ENCODE data around the gene PBX1.
A peak's percentile ranks its signal among the peaks of the same experiment; 100 is the strongest.
"Not testable (repeated sequence)": the region's sequence is repeated elsewhere in the genome, so short reads cannot be mapped to it uniquely, and the experiment has no call there.

The PBX1 gene

DNA sequence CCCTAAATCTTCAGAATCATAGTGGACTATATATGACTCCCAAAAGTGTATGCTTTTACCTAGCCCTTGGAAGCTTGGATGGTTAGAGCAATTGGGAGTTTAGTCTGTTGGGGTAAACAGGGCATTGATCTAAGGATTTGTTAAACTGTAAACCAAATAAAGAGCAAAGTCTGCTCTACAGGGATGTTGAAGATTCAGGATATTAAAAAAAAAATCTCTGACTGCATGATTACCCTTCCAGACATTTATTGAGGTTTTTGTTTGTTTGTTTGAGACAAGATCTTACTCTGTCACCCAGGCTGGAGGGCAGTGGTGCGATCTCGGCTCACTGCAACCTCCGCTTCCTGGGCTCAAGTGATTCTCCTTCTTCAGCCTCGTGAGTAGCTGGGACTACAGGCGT is 31.6 kb downstream of the PBX1 start:
- DNase-seq, result no peak

- no peak for DNase-seq
Observed at GRCh38 chr1:164591858-164592257, 32.9 kb downstream of the PBX1 start.

GRCh38 chr1:164592634-164593033 is 33.6 kb downstream of the PBX1 start:
- DNase-seq, result no peak

- no peak for DNase-seq
Observed at GRCh38 chr1:164595212-164595611, 36.2 kb downstream of the PBX1 start.

- DNase-seq, result no peak
Observed at GRCh38 chr1:164596172-164596571, 37.2 kb downstream of the PBX1 start.

- no peak for DNase-seq
Observed at GRCh38 chr1:164598719-164599118, 39.7 kb downstream of the PBX1 start.

DNA sequence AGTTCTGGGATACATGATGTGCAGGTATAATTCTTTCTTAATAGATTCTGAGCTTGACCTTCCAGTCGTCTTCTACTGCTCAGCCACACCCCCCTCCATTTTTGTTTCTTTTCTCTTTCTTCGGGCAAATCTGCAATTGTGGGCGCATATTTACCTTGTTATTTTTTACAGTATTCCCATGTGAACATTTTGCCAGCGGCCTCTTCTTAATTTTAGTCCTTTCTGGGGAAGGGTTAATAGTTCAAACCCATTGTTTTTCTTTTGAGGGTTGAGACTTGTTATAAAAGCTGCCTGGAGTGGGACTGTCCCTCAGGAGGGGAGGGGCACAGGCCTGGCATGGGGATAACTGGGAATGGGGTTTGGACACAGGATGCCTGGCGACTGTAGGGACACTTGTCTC is 40.3 kb downstream of the PBX1 start:
- no peak for DNase-seq

- DNase-seq, result no peak
Observed at GRCh38 chr1:164601399-164602100, 42.6 kb downstream of the PBX1 start.

- DNase-seq, result no peak
Observed at GRCh38 chr1:164602101-164602422, 43.1 kb downstream of the PBX1 start.

GRCh38 chr1:164602480-164603093 is 43.6 kb downstream of the PBX1 start:
- DNase-seq, result peak; percentile 31

DNA sequence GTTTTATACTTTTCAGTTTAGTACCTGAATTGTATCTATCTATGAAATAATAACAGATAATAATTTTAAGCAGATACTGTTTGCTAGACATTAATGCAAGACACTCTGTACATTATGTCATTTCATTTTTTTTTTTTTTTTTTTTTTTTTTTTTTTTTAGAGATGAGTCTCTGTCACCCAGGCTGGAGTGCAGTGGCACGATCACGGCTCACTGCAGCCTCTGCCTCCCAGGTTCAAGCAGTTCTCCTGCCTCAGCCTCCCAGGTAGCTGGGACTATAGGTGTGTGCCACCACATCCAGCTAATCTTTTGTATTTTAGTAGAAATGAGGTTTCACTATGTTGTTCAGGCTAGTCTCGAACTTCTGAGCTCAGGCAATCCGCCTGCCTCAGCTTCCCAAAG is 44.8 kb downstream of the PBX1 start:
- not testable (repeated sequence) for DNase-seq

- DNase-seq, result peak; percentile 63
Observed at GRCh38 chr1:164604541-164604940, 45.6 kb downstream of the PBX1 start.

DNA sequence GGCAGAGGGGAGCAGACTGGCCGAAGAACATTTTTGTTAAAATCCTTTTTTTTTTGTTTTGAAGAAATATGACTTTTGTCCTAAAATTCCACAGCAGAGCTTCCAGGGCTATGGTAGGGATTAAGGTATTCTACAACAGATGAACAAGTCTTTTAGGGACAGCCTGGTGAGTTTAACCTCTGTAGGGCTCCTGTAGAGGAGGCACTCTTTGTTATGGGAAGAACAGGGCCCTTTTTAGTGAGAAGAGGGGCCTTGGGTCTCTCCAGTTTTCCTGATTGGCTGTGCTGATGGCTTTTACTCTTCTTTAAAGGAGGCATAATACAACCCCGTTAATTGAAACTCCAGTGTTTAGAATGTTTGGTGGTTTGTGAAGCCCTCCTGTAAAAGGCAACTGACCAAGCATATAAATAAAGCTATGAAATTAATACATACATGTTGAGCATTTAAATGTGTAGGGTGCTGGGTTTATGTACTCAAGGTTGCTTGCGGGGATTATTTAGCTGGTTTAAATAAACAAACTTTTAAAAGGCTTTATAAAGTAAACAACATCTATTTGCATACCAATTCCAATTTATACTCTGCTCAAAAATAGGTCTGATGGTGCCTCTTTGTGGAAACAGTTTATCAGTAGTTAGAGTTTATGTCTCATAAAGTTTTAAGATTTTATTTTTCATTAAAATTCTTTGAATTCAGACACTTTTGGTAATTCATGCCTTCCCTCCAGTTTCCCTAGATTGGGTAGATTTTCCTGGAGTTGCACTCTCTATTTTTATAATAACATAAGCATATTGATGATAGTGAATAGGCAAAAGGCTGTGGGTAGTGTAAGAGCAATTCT is 46.5 kb downstream of the PBX1 start:
- DNase-seq, result no peak

GRCh38 chr1:164607351-164607750 is 48.4 kb downstream of the PBX1 start:
- DNase-seq, result no peak

- DNase-seq, result no peak
Observed at GRCh38 chr1:164608651-164609057, 49.7 kb downstream of the PBX1 start.

DNA sequence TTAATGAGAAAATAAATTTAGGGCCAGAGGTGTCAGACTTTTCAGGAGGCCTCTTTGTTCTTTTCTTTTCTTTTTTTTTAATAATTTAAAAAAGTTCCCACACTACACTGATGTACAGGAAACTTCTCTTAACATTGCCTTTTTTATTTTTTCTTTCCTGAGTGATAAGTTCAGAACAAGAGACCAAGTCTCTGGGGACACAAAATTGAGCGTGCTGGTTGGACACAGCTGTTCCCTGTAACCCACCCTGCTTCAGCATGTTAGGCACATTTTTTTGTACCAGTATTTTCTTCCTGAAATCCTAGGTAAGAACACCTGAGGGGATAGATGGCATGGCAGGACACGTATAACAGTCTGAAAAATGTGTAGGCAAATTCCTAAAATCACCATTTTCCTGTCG is 50.1 kb downstream of the PBX1 start:
- no peak for DNase-seq

DNA sequence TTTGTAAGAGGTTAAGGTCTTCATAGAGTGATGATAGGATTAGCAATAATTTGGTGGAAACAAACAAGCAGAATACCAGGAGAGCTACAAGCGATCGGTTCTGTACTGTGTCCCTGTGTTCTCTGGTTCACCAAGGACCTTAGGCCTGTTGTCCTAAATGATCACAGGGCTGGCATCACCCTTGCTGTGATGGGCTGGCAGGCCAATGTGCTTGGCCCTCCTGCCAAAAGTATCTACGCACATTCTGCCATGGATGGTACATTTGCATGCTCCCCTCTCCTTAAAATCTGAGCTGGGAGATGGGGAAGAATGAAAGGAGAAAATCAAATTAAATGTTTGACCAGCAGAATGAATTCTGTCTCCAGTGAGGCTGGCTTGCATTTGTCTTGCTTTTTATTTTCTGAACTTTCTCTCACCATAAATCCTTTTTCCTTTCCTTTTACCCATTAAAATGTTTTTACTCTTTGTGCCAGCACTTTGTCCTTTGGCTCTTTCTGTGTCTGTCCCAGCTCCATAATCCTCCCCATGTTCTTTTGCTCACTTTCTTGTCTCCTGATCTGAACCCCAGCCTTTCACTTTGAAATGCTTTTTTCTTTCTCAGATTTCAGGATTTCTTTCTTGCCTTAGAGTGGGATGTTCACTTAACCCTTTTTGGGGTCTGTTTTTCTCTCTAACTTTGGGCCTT is 51.7 kb downstream of the PBX1 start:
- DNase-seq, result no peak

DNA sequence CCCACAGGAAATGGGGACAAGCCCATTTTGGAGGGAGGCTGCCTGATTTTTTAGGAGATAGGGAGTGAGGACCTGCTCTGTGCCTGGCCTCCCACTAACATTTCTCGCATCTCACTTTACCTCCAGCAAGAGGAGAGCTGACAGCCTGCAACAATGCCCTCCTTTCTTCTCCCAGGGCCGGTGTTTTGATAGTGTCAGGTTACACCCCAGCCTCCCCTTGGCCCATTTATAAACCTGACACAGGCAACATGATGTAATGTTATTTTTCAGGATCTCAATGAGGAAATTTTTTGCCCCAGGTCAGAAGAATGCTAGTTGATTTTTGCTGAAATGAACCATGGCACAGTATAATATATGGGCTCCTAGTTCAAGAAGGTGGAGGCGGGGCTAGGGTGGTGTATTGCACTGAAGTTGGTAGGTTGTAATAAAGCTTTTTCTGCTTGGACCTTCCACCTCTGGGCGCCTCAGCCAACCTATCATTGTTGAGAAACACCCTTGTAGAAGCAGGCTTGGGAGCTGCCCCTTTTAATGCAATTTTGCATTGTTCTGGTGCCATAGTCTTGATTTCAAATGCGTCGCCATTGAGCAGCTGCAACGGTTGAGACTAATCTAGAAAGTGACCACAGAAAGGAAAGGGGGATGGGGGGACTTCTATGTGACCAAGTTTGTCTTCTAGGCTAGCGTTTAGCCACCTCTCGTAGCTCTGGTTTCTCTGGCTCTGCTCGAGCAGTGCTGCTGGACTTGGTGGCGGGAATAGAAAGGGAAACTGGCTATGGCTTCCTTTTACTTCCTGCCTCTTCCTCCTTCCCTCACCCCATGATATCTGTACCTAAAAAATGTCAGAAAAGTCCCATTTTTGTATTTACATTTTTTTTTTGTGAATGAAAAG is 53.0 kb downstream of the PBX1 start:
- DNase-seq, result no peak

GRCh38 chr1:164613176-164613575 is 54.2 kb downstream of the PBX1 start:
- DNase-seq, result no peak

DNA sequence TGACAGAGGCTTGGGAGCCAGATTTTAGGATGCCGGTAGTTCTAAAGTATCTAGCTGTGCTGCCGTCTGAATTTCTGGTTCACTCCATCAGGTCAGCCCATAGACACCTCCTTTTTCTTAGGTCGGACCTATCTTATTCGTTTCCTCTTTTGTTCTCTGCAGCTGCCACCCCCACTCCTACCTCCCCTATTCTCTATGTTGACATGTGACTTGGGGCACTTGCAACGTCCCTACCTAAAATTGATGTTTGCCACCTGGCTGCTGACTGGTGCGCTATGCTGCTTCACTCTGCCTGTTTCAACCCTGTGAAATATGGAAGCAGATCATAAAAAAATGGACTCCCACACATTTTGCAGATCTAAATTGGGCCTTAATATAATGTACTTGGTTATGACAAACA is 55.3 kb downstream of the PBX1 start:
- no peak for DNase-seq

- DNase-seq, result no peak
Observed at GRCh38 chr1:164617377-164618201, 58.6 kb downstream of the PBX1 start.

DNA sequence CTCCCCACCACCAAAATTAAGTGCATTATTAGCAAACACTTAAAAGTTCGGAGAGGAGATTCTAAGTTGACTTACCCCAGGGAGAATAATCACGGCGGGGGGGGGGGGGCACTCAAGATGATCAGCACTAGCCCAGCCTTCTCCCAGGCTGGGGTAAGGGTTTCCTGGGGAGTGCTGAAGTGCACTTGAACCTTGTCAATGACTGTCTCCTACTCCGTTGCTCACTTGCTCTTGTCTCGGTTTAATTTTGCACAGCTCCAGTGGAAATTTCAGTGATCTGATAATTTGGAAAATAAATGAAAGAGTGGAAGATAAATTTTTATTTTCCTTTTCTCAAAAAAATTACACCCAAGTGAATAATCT is 59.2 kb downstream of the PBX1 start:
- DNase-seq, result no peak
